Measurements from ENCODE around the gene CD38.

- TF ChIP-seq, protein P1, sequence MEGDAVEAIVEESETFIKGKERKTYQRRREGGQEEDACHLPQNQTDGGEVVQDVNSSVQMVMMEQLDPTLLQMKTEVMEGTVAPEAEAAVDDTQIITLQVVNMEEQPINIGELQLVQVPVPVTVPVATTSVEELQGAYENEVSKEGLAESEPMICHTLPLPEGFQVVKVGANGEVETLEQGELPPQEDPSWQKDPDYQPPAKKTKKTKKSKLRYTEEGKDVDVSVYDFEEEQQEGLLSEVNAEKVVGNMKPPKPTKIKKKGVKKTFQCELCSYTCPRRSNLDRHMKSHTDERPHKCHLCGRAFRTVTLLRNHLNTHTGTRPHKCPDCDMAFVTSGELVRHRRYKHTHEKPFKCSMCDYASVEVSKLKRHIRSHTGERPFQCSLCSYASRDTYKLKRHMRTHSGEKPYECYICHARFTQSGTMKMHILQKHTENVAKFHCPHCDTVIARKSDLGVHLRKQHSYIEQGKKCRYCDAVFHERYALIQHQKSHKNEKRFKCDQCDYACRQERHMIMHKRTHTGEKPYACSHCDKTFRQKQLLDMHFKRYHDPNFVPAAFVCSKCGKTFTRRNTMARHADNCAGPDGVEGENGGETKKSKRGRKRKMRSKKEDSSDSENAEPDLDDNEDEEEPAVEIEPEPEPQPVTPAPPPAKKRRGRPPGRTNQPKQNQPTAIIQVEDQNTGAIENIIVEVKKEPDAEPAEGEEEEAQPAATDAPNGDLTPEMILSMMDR (IDR thresholded peaks at IDR 0.05): no peak
- no peak for TF ChIP-seq POLR2A (IDR thresholded peaks at IDR 0.05)
Observed at GRCh38 chr4:15751153-15751552, 27.0 kb upstream of the CD38 start.
